Measurements from ENCODE around the gene RNU1-4.
"Not testable (repeated sequence)": the region's sequence is repeated elsewhere in the genome, so short reads cannot be mapped to it uniquely, and the experiment has no call there.

GRCh38 chr1:16781033-16781432, 40.7 kb downstream of the RNU1-4 start:
- not testable (repeated sequence) for TF ChIP-seq CTCF, POLR2A (IDR thresholded peaks at IDR 0.05)
